T follicular helper cell (primary cell): ENCODE measurements around the gene NAXD.
"Not testable (repeated sequence)": the region's sequence is repeated elsewhere in the genome, so short reads cannot be mapped to it uniquely, and the experiment has no call there.

Source experiments
- DNase-seq: peaks from one replicate; pipeline ENCODE4 v3.0.0-alpha.2; 2020; ENCODE audit warnings: low read depth

Gene NAXD

DNA sequence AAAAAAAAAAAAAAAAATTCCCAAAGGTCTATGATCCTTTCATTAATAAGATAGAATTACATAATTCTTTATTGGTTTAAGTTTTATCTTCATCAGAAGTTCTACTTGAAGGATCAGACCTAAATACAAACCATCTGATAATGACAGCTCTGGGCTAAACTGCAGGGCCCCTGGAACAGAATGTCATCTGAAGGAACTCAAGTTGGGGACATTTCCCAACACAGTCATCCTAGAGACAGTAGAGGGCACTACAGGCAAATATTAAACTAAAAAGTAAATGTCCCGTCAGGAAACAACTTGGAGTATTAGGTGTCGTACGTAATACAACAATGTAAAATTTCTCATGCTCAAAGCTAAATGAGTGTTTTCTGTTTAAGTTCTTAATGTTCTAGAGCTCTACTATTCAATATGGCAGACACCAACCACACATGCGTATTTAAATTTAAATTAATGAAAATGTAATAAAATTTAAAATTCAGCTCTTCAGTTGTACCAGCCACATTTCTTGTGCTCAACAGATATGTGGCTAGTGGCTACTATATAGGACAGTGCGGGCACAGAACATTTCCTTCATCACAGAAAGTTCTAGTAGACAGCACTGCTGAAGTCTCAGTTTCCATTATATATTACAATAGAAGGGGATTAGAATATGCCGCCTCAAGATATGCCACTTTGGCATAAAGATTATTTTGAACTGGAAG, 21.8 kb upstream of the NAXD start:
- no peak for DNase-seq

DNA sequence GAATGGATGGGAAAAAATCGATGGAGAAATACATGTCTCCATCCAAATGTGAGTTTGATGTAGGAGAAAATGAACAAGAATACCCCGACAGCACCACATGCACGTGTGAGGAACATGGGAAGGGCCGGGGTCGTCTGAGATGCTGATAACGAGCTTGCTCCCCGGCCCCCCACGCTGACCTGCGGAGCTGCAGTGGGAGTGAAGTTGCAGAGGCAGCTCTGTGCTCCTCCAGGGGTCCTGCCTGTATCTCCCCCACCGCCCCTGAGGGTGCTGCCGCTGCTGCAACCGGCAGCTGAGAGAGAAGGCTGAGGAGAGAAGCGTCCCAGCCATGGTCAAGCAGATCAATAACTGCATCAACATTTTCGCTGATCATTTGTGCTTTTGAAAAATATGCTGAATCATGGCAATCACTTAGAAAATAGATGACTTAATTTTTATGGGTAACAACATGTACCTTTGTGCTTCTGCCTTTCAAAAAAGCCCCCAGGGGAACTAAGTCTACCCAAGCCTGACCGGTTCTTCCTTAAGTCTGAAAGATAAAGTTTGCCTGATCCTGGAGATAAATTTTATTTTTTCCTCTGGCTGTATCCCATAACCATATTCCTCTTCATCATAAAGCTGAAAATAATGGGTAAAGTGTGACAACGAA, 18.2 kb upstream of the NAXD start:
- DNase-seq, result no peak

DNA sequence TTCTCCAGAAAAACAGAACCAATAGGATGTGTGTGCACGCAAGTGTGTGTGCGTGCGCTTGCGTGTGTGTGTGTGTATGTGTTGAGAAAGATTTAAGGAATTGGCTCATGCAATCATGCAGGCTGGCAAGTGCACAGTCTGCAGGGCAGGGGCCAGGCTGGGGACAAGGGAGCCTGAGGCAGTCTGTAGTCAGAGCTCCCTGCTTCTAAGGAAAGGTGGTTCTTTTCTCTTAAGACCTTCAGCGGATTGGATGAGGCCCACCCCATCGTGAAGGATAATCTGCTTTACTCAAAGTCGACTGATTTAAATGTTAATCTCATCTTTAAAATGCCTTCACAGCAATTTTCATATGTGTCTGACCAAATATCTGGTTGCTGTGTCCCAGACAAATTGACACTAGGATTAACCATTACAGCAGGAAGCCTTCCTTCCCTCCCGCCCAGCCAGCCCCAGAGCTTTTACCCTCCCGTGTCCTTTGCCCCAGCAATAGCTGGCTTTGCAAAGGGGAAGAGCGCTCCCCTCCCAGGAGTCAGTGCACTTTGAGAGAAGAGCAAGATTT, 15.0 kb upstream of the NAXD start:
- no peak for DNase-seq

DNA sequence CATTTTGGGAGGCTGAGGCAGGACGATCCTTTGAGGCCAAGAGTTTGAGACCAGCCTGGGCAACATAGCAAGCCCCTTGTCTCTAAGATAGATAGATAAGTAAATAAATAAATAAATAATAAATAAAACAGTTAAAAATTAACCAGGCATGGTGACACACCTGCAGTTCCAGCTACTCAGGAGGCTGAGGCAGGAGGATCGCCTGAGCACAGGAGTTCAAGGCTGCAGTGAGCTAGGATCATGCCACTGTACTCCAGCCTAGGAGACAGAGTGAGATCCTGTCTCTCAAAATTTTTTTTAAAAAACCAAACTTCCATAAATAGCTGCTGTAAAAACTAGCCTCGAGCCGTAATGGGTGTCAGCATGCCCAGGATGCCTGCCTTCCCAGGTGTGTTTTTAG, 14.4 kb upstream of the NAXD start:
- no peak for DNase-seq

DNA sequence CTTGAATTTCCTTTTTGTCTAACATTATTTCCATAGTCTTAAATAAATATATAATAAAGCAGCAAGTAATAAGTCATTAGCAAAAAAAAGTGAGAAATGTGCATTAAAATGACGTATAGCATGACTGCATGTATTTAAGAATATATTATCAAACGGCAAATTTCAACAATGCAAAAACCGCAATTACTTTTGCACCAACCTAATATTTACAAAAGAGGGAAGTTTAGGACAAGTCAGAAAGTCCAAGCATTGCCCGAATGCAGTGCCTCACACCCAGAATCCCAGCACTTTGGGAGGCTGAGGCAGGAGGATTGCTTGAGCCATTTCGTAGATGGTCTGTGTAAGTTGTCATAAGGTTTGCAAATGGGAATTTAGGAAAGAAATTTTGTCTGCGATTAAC, 10.2 kb upstream of the NAXD start:
- no peak for DNase-seq

DNA sequence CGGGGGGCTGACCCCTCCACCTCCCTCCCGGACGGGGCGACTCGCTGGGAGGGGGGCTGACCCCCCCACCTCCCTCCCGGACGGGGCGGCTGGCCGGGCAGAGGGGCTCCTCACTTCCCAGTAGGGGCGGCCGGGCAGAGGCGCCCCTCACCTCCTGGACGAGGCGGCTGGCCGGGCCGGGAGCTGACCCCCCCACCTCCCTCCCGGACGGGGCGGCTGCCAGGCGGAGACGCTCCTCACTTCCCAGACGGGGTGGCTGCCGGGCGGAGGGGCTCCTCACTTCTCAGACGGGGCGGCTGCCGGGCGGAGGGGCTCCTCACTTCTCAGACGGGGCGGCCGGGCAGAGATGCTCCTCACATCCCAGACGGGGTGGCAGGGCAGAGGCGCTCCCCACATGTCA, 9.1 kb upstream of the NAXD start:
- not testable (repeated sequence) for DNase-seq

DNA sequence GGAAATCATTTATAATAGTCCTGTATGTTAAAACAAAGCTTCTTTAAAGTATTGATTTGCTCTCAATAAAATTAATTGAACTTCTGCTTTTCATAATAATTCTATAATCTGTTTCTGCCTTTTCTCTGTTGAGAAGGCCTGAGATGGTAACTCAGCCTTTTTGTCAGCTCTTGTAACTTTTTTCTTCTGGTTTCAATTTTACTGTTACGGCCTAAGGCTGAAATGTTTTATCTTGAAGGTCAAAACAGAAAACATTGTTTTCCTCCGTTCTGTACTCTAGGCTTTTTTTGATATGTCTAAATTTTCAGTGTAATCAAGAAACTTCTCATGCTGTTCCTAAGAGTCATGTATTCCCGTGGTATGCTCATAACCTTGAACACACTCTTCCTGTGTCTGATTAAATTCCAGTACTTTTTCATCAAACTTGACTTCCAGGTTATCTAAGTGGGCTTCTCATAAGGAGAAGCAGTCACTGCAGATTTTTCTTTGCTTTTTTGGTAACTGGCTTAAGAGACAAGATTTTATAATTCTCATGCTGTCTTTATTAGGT, 7.6 kb upstream of the NAXD start:
- no peak for DNase-seq

DNA sequence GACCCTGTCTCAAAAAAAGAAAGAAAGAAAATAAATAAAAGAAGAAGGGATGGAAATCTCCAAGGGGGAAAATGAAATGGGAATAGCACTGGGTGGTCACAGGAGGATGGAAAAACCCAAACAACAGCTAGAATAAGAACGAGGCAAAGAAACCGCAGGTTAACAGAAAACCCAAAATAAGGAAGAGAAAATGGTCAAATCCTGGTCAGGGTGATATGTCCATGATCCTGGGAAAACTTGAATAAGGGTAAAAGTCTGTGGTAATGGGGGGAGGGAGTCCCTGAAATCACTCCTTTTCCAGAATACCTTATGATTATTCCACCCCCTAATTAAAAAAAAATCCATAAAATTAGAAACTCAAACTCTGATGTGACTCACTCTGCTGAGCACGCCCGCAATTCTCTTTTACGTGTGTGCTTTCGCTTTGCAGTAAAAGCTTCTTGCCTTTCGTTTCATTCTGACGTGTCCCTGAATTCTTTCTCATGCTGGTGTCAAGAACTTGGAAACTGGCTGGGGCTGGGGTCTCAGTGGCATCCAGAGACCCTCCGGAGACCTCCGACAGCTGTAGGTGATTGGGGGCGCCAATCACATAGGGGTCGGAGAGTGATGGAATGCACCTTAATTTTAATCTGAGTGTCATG, 4.3 kb upstream of the NAXD start:
- DNase-seq, result no peak

DNA sequence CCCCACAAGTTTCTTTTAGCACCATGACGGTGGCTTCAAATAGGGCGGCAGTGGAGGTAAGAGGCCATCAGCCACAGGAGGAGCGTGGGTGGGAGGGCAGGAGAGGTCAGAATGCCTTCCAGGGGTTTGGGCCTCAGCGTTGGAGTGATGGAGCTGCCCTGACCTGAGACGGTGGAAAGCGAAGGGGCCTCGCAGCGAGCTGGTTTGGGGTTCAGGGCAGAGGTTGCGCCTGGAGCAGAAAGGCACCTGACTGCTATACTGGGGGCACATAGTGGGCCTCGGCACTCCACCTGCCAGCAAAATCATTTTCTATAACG, 382 bp upstream of the NAXD start:
- no peak for DNase-seq

- DNase-seq, result no peak
These were observed 1.1 kb downstream of the NAXD start for GRCh38 chr13:110616103-110617101.

DNA sequence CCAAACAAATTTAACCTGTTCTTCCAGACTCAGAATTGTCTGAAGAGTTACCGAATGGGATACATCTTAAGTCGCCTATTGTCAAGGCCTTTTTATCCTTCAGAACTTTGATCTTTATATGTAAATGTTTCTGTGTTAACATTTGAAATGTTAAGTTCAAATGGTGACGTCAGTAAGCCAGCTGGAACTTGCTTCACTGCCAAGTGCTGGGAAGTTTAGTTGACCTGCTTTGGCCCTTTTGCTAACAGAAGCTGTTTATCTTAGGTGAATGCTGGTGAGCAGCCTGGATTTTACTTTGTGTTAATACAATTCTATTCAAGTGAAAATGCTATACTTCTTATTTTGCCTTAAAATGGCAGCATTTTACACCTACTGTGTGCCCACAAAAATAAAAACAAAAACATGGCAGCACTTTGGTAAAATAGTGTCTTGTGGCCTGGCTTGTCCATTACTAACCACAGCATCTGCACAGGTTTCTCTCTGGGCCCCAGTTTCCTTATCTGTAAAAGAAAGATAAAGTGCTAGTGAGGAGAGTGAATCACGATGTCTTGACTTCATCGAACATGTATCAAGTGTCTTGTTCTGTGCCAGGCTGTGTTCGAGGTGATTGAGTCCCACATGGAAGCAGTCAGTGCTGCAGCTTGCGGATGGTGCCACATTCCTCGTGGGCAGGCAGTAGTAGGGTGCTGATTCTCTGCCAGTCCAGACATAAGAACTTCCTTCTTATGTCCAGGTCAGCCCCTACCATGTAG, 2.2 kb downstream of the NAXD start:
- DNase-seq, result no peak

- no peak for DNase-seq
These were observed 2.8 kb downstream of the NAXD start for GRCh38 chr13:110618167-110618566.

DNA sequence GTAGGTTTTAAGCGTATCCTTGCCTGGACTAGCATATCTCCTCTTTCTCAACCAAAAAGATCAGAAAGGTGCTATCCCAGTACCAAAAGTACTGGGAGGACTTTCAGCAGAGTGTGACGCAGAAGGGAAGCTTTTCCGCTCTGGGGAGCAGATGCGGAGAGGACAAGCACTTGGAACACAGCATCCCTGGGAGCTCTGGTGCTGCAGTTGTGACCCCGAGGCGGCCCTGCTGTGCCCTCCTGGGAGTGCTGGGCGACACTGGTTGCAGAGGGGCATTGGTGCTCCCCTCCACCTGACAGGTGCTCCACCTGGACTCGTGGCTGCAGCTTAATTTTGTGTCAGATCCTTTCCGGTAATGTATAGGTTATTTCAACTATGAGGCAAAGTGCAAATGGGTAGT, 3.4 kb downstream of the NAXD start:
- DNase-seq, result no peak

DNA sequence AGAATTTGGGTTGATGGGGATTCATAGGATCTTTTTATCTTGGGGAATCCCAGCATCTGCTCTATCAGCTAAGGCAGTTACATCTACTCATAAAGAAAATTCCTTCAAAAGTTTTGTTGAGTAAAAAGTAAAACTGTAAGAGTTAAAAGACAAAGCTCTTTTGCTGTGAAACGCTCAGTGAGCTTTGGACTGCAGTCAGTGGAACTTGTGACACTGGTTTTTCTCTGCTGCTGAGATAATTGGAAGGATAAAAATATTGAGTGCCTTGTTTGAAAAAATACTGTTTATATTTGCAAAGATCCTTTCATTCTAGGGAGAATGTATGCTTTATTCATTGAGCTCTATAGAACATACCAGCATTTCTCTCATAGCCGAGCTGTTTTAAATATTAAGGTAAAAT, 5.3 kb downstream of the NAXD start:
- DNase-seq, result no peak

DNA sequence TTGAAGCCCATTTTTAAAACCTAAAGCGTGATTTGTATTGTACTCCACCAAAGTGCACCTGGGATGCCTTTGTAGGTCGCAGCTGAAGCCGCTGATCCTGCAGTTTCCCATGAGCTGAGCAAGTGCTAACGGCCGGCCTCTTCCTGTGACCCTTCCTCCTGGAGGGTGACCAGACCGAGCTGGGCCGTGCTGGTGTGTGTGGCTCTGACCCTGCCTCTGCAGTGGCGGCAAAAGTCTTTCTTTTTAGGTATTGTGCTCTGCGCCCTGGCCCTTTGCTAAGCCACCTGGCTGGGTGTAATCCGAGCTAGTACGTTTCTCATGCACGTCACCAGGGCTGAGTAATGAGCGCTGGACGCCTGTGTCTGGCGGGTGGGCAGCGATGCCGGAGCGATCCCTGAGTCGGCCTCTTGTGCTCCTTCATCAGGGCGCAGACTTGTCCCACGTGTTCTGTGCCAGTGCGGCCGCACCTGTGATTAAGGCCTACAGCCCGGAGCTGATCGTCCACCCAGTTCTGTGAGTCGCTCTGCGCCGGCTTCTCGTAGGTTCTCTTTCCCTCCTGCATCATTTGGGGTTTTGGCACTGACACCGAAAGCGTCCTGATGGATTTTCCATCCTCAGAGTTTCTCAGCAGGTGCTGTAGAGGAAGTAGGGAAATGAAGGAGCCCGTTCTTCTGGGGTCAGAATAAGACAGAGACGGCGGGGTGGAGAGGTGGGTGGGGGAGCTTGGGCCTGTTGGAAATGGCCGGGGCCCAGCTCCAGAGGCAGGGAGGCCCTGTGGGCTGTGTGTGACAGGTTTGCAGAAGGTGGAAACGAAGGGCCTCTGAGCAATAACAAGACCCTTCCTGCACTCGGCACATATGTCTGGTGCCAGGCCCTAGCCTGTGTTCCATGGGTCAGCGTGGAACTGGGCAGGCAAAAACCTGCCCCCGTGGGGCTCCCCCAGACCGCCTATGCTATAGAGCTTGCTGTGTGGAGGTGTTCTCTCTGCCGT, 9.7 kb downstream of the NAXD start:
- no peak for DNase-seq

DNA sequence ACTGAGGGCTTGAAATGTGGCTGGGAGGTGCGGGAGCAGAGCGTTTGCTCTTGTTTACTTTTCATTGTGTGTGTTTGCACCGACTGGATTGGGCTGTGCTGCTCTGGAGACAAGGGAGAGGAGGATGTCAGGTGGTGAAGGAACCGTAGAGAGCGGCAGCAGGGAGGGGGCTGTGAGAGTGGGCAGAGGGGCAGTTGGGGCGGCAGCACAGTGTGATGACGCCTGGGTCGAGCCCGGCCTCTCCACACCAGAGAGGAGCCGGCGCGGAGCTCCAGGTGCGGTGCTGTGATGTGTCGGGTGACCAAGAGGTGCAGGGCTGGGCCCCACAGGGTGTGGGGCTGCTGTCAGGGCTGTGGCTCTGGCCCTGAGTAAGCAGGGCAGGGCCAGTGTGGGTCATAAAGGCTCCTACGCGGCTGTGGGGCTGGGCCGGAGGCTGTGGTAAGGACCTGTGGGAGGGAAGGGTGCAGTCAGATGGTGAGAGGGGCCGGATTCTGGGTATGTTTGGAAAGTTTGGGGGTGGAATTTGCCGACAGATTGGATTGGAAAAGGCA, 10.5 kb downstream of the NAXD start:
- no peak for DNase-seq

DNA sequence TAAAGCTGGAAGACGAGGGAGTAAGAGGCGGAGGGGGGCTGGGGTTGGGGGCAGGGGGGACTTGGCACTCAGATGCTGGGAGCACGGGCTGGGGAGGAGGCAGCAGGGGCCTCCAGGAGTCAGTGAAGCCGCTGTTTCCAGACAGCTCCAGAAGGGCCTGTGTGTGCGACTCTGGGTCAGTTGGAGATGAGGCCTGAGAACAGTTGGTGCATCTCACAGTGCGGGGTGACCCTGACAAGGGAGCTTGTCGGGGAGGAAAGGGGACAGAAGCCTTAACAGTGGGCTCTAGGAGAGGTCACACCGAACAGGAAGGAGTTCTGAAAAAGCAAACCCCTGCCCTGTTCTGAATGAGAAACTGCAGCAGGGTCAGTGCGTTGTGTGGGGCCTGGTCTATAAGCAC, 11.2 kb downstream of the NAXD start:
- no peak for DNase-seq

DNA sequence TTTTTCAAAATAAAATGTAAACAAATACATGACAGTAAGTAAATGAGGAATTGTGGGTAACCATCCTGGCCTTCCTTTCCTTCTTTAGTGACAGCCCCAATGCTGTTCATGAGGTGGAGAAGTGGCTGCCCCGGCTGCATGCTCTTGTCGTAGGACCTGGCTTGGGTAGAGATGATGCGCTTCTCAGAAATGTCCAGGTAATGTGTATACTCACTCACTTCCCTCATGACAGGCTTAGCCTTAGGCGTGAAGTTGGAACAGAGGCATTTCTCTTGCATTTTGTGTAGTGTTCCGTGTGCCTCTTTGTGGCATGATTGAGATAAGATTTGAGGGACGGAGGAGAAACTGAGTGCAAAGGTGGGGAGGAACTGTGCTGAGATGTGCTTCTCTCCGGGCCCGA, 12.0 kb downstream of the NAXD start:
- DNase-seq, result no peak

DNA sequence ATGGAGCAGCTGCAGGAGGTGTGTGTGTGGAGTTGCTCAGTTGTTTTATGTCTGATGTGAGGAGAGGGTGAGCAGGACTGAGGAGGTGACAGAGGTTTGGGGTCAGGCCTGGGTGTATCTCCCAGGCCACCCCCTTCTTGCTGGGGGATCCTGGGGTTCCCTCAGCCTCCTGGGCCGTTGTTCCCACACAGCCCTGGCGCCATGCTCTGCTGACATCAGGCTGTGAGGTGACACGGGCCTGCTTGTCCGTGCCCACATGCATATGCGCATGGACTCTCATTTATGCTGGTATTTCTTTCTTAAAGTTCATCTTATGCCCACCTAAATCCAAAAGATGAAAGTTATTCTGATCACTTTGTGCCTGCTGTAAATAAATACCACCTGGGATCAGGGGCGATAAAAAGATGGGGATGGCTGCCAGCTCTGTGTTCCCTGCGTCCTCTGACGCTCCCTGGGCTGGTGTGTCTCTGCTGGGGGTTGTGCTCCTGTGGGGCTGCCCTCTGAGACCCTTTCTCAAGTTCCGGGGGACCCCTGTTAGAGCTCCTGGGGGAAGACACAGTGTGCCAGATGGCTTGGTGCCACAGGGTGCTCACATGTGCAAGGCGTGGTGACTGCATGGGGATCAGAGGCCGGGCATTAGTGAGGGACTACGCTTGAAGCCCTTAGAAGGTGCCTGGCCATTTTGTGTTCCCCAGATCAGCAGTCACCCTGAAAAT, 12.6 kb downstream of the NAXD start:
- DNase-seq, result no peak
